ENCODE measurements around the gene EPG5.

The EPG5 gene

GRCh38 chr18:45913276-45913675 lies 53.9 kb downstream of the EPG5 start:
- no peak for DNase-seq

GRCh38 chr18:45910405-45911023 lies 56.6 kb downstream of the EPG5 start:
- no peak for DNase-seq

GRCh38 chr18:45901654-45902210 lies 65.4 kb downstream of the EPG5 start:
- DNase-seq, result no peak

DNA sequence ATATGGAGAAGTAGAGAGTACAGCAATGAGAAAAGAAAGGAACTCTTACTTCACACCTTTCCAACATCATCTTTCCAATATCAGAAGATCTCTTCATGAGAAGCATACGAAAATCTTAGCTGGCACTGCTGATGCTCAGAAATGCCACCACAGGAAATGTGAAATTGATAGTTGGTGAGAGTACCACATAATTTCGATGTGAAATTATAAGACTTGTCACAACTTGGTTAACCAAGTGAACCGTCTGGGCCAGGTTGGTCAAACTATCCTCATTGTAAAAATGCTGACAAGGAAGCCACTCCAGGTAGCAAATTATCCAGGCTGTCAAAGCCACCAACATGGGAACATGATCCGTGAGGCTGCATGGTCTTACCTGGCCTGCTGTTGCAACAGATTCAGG lies 66.5 kb downstream of the EPG5 start:
- no peak for DNase-seq

- DNase-seq, result no peak
Observed at GRCh38 chr18:45896991-45897390, 70.1 kb downstream of the EPG5 start.

DNA sequence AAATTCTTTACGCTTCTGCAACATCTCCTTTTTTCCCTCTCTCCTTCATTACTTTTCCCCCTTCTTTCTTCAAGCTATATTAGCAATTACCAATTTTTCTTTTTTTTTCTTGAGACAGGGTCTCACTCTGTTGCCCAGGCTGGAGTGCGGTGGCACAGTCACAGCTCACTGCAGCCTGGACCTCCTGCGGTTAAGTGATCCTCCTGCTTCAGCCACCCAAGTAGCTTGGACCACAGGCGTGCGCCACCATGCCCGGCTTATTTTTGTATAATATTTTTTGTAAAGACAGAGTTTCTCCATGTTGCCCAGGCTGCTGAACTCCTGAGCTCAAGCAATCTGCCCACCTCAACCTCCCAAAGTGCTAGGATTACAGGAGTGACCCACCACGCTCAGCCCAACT lies 70.7 kb downstream of the EPG5 start:
- no peak for DNase-seq

- DNase-seq, result no peak
Observed at GRCh38 chr18:45895339-45895738, 71.8 kb downstream of the EPG5 start.

- no peak for DNase-seq
Observed at GRCh38 chr18:45894818-45895217, 72.3 kb downstream of the EPG5 start.

GRCh38 chr18:45891806-45892205 lies 75.3 kb downstream of the EPG5 start:
- DNase-seq, result no peak

DNA sequence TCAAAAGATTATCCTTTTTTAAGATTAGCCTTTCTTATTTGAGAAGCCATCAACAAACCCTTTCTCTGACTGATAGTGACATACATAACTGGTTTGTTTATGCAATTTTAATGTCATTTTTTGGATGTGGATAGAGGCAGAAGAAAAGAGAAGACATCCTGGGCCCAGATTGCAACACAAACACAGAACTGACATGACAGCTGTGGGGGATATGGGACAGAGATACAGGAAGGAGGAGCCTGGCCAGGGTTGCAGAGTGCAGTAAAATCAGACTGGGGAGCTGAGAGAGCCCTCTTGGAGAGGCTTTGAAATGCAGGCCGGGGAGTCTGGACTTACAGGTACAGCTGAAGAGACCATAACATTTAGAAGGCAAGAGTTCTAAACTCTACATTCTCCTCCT lies 76.5 kb downstream of the EPG5 start:
- DNase-seq, result no peak

GRCh38 chr18:45889419-45890064 lies 77.6 kb downstream of the EPG5 start:
- DNase-seq, result no peak

DNA sequence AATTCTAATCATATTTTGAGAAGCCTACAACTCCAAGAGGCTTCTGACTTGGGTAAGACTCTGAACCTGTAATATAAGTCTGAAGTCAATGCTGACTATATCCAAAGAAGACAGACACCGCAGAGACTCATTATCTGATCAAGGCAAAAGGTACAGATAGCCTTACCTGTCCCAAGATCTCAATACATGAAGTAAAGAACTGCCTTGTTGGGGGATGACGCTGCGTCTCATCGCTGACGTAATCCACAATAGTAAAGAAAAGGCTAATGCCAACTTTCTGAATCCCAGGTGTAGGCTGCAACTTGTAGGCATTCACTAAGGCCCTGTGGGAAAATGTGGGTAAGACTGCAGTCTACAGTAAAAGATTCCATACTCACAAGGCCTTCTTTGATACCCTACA lies 79.5 kb downstream of the EPG5 start:
- no peak for DNase-seq

GRCh38 chr18:45880876-45881558 lies 86.1 kb downstream of the EPG5 start:
- DNase-seq, result no peak

- DNase-seq, result peak; percentile 9 to 16
Observed at GRCh38 chr18:45879681-45880655, 87.2 kb downstream of the EPG5 start.

GRCh38 chr18:45877403-45877802 lies 89.7 kb downstream of the EPG5 start:
- DNase-seq, result no peak

GRCh38 chr18:45876161-45876560 lies 91.0 kb downstream of the EPG5 start:
- no peak for DNase-seq

- DNase-seq, result no peak
Observed at GRCh38 chr18:45874491-45875184, 92.5 kb downstream of the EPG5 start.

- DNase-seq, result no peak
Observed at GRCh38 chr18:45871431-45872084, 95.6 kb downstream of the EPG5 start.

- no peak for DNase-seq
Observed at GRCh38 chr18:45870419-45870818, 96.7 kb downstream of the EPG5 start.

DNA sequence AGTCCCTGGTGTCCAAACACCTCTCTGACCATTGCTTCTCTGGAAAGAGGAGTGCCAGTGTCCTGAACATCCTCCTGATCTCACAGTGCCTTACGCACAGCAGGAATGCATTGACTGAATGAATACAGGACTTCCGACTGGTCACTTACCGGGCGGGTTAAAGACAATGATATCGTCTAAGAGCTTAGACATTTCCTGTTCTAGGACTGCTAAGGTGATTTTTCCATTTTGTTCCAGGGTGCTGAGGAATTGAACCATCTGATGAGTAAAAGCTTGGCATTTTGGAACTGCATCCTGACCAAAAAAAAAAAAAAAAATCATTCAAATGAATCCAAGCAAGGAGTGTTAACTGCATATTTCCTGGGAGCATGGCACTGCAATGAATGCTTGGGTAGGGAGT lies 101.7 kb downstream of the EPG5 start:
- DNase-seq, result no peak

GRCh38 chr18:45864081-45864480 lies 103.0 kb downstream of the EPG5 start:
- DNase-seq, result no peak

DNA sequence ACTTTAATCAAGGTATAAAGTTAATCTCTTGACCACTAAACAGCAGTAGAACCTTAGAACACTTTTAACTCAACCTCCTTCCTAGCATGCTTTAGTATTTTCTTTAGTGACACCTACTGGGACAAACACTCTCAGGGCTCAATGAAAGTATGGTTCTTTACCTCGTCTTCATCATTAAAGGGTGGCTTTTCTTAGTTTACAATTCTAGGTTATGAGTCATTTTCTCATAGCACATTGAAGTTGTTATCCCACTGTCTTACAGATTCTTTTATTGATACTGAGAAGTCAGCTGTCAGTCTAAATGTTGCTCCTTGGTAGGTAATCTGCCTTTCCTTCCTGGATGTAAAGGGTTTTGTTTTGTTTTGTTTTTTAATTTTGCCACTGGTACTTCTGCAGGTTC lies 103.7 kb downstream of the EPG5 start:
- DNase-seq, result no peak

Data from NCI-H187 (cell line).